ENCODE results near the gene IQCN. TPM values are rescaled to one million over a fixed set of nuclear protein-coding genes. Genes with fewer than 3 reads are reported as not detected.
A peak's percentile ranks its signal among the peaks of the same experiment; 100 is the strongest.

The IQCN gene
- total and polyA plus RNA-seq, 10 donors: 1.4 to 17.1 (median 8.5) TPM

DNA sequence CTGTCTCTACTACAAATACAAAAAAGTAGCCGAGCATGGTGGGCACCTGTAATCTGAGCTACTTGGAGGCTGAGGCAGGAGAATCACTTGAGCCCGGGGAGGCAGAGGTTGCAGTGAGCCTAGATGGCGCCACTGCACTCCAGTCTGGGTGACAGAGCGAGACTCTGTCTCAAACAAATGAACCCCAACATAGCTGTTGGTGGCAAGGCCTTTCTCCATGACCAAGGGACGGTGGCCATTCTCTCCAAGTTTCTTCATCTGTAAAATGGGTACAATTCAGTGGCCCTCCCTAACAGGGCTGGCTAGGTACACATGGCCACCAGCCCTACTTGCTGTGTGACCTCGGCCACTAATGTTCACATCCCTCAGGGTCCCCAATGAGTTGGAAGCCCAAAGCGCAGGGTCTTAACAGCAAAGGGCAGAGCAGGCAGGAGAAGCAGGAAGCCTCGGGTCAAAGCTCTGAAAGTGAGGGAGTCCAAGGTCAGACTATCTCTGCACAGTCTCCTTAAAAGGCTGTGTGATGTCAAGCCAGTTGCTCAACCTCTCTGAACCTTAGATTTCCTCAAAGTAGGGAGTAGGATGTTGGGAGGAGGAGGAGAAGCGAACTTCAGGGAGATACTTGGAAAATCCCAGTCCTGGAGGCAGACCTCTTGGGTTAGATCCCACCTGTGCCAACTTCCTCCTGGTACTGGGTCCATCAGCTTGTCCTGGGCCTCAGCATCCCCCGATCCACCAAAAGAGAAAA, 4.4 kb upstream of the IQCN start:
- H3K27ac ChIP-seq: peak overlapping the region; percentile 98 to 100 (median 100)
- no peaks in the 10 kb centered on the region for H3K9me3 ChIP-seq
- peak overlapping the region; percentile 32 to 94 (median 76) for H3K4me3 ChIP-seq
- H3K4me1 ChIP-seq: peaks cover 47 to 76% (median 69%) of the 10 kb centered on the region in 6 donors
- peak; percentile 81 for DNase-seq
- TF ChIP-seq, protein P1, sequence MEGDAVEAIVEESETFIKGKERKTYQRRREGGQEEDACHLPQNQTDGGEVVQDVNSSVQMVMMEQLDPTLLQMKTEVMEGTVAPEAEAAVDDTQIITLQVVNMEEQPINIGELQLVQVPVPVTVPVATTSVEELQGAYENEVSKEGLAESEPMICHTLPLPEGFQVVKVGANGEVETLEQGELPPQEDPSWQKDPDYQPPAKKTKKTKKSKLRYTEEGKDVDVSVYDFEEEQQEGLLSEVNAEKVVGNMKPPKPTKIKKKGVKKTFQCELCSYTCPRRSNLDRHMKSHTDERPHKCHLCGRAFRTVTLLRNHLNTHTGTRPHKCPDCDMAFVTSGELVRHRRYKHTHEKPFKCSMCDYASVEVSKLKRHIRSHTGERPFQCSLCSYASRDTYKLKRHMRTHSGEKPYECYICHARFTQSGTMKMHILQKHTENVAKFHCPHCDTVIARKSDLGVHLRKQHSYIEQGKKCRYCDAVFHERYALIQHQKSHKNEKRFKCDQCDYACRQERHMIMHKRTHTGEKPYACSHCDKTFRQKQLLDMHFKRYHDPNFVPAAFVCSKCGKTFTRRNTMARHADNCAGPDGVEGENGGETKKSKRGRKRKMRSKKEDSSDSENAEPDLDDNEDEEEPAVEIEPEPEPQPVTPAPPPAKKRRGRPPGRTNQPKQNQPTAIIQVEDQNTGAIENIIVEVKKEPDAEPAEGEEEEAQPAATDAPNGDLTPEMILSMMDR (IDR thresholded peaks at IDR 0.05 in 8 of 11, conservative IDR thresholded peaks at IDR 0.05 in 3 of 11): peak in 9 of 11 experiments; percentile 8 to 39 (median 22)
- TF ChIP-seq POLR2A (IDR thresholded peaks at IDR 0.05): no peak
- TF ChIP-seq POLR2AphosphoS5 (IDR thresholded peaks at IDR 0.05): peak in 2 of 3 donors; percentile 26 to 76
- H3K36me3 ChIP-seq: peaks cover 0 to 54% (median 15%) of the 10 kb centered on the region in 6 donors
- 58 to 63% (median 60%) methylated on average over 10 of the region's 10 CpGs for WGBS, 5 donors
- intact Hi-C loops (cut with DNase I; ENCODE audit: low total_unique reads): loop anchor here (2.0 kb wide), 2 partner anchors 50 to 132 kb away; no protein-coding TSS in a partner anchor
- no peaks in the 10 kb centered on the region for H3K27me3 ChIP-seq (replicated peaks in 1 of 7)

DNA sequence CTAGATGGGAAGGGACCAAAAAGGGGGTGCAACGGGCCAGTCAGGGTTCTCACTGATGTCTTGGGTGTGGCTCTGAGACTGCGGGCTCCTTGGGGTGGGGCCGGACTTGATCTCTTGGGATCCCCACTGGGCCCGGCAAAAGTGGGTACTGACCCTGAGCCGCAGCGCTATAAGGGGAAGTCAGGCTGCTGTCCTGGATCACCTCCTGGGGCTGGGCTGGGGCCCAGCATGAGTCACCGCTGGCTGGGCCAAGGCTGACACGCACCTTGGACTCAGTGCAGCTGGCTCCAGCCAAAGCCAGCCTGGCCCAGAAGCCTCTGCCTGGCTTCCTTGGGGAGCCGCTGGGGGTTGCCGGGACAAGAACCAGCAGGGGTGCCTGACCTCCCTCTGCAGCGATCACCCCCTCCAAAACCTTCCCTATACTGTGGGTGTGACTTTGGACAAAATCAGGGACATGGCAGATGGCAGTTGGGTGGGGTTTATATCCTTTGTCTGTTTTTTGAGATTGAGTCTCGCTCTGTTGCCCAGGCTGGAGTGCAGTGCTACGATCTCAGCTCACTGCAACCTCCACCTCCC, 617 bp upstream of the IQCN start:
- peak overlapping the region in 1 of 8 donors; percentile 19 for H3K4me3 ChIP-seq
- intact Hi-C loops (cut with DNase I; ENCODE audit: low total_unique reads): no loop called here

GRCh38 chr19:18273561-18274218, 562 bp downstream of the IQCN start:
- peak overlapping the region in 5 of 8 donors; percentile 60 to 73 (median 67) for H3K27ac ChIP-seq
- peaks cover 0 to 63% (median 14%) of the 10 kb centered on the region in 6 donors for H3K36me3 ChIP-seq
- TF ChIP-seq POLR2A (IDR thresholded peaks at IDR 0.05): no peak
- peak in 1 of 3 donors; percentile 4 for TF ChIP-seq POLR2AphosphoS5 (IDR thresholded peaks at IDR 0.05)
- TF ChIP-seq, protein P1 (IDR thresholded peaks at IDR 0.05 in 8 of 11, conservative IDR thresholded peaks at IDR 0.05 in 3 of 11): no peak
- no peak for DNase-seq
- no peaks in the 10 kb centered on the region for H3K27me3 ChIP-seq (replicated peaks in 1 of 7)
- intact Hi-C loops (cut with DNase I; ENCODE audit: low total_unique reads): no loop called here
- no peaks in the 10 kb centered on the region for H3K9me3 ChIP-seq
- peaks cover 30 to 61% (median 49%) of the 10 kb centered on the region in 6 donors for H3K4me1 ChIP-seq
- no peak overlapping the region for H3K4me3 ChIP-seq
- 87 to 94% (median 91%) methylated on average over 13 of the region's 13 CpGs for WGBS, 5 donors

More for the DNA sequence above, 617 bp upstream of the IQCN start:
- H3K4me1 ChIP-seq: peaks cover 35 to 69% (median 56%) of the 10 kb centered on the region in 6 donors
- TF ChIP-seq POLR2A (IDR thresholded peaks at IDR 0.05) (no peak), POLR2AphosphoS5 (IDR thresholded peaks at IDR 0.05) (peak; percentile 72 to 83 (median 78))
- TF ChIP-seq, protein P1 (IDR thresholded peaks at IDR 0.05 in 8 of 11, conservative IDR thresholded peaks at IDR 0.05 in 3 of 11): no peak
- no peaks in the 10 kb centered on the region for H3K27me3 ChIP-seq (replicated peaks in 1 of 7)
- 66 to 77% (median 72%) methylated on average over 11 to 13 of the region's 13 CpGs for WGBS, 5 donors
- no peaks in the 10 kb centered on the region for H3K9me3 ChIP-seq
- peaks cover 0 to 60% (median 15%) of the 10 kb centered on the region in 6 donors for H3K36me3 ChIP-seq
- peak overlapping the region in 7 of 8 donors; percentile 46 to 73 (median 67) for H3K27ac ChIP-seq
- DNase-seq: peak; percentile 83

All from spleen (tissue), 11 donors.